ENCODE data around the gene EML4. TPM values are rescaled to one million over a fixed set of nuclear protein-coding genes. Genes with fewer than 3 reads are reported as not detected.

The EML4 gene
- total and polyA plus RNA-seq, 9 of the 15 experiments (the other 6 are each of a cell fraction or from before 2014, with no cell fraction given): 14.7 to 48.3 (median 36.5) TPM

DNA sequence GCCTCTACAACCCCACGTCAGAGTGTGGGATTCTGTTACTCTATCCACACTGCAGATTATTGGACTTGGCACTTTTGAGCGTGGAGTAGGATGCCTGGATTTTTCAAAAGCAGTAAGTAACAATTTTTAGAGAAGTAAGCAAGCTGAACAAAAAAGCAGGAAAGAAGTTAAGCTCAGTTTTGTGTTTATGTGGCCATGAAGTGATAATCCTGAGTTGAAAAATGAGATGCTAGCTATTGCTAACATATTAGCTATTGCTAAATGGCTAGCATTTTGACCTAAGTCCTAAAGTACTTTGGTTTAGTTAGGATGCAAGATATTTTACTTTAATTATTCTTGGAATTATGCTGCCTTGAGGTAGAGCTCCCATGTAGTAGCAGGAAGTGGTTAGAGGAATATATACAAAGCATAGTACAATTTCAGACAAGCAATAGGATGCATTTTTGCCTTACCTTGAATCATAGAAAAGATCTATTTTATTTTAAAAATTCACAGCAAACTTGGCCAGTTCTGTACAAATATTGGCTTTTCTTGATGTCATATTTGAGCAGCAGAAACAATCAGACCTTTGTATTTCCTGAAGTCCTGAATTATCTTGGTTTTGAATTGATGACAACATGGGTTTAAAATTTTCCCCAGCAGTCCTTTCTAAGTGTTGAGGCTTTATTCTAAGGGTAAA, 117.3 kb downstream of the EML4 start (continued):
- TF ChIP-seq, protein P1, sequence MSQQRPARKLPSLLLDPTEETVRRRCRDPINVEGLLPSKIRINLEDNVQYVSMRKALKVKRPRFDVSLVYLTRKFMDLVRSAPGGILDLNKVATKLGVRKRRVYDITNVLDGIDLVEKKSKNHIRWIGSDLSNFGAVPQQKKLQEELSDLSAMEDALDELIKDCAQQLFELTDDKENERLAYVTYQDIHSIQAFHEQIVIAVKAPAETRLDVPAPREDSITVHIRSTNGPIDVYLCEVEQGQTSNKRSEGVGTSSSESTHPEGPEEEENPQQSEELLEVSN (IDR thresholded peaks at IDR 0.05; ENCODE audit: borderline replicate concordance in 1 of 2, extremely low read depth in 1 of 2, insufficient read depth in 1 of 2, insufficient read length in 1 of 2, low read depth in 1 of 2, low read length in 1 of 2, poor library complexity in 1 of 2, severe bottlenecking in 1 of 2): no peak

DNA sequence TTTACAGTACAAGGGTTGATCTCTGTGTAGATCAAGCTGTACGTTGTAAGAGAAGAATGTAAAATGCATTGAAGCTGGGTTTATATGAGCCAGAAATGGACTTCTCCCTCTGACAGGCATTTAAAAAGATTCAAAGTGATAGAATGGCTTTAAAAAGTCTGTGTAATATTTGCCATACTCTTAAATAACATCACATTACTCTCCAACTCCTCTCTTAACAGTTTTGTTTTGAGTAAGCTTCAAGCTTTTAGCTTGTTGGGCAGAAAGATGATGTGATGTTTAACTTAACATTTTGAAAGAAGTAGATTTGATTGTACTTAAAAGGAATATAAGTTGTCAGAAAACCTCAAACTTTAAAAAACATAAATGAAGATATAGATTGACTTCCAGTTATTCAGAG, 119.7 kb downstream of the EML4 start:
- no peaks in the 10 kb centered on the region for H3K9me1 ChIP-seq (ENCODE audit: control insufficient read depth, insufficient read depth, low read length)
- DNase-seq (ENCODE audit: extremely low read depth in 1 of 4, low spot score in 3 of 4): no peak
- H4K20me1 ChIP-seq (replicated peaks; ENCODE audit: control insufficient read depth, insufficient read depth, low read length): no peaks in the 10 kb centered on the region
- CTCF ChIA-PET (ENCODE audit: low intra/inter-chr PET ratio): no interaction called here
- POLR2A ChIA-PET: no interaction called here
- H3K4me2 ChIP-seq (ENCODE audit: insufficient read depth, low read length): no peak overlapping the region
- no peaks in the 10 kb centered on the region for H3K79me2 ChIP-seq (ENCODE audit: control insufficient read depth, insufficient read depth, low read length)
- no peak overlapping the region for H3K9ac ChIP-seq (ENCODE audit: insufficient read depth in 1 of 2, low read depth in 2 of 2, low read length in 2 of 2)
- peaks cover 16% of the 10 kb centered on the region; the same call in 1 of the 3 replicates for H3K36me3 ChIP-seq (ENCODE audit: control insufficient read depth, insufficient read depth, low read length)
- no peak for ATAC-seq
- H3K27me3 ChIP-seq (ENCODE audit: control insufficient read depth in 2 of 2, insufficient read depth in 2 of 2, low read length in 2 of 2): no peaks in the 10 kb centered on the region
- no peak overlapping the region for H3K4me3 ChIP-seq
- in situ Hi-C loops (cut with MboI): no loop called here
- intact Hi-C loops (cut with micrococcal nuclease): no loop called here
- no peak overlapping the region for H2AFZ ChIP-seq (ENCODE audit: low read depth, low read length)
- no peak for FAIRE-seq
- H3K9me3 ChIP-seq (replicated peaks; ENCODE audit: control insufficient read depth, insufficient read depth, low read depth, low read length): no peaks in the 10 kb centered on the region
- H3K4me1 ChIP-seq (replicated peaks in 1 of 2; ENCODE audit: control insufficient read depth in 2 of 2, insufficient read depth in 2 of 2, low read length in 2 of 2): no peaks in the 10 kb centered on the region
- WGBS (ENCODE audit: insufficient coverage, low coverage, missing lambda C conversion rate): 62% methylated on average over 1 of the region's 1 CpG
- TF ChIP-seq CHD2 (IDR thresholded peaks at IDR 0.05; ENCODE audit: low read depth, low read length) (no peak), ILK (tag; IDR thresholded peaks at IDR 0.05; ENCODE audit: borderline replicate concordance, low read depth) (no peak), KDM2B (CRISPR knock-in tag; IDR thresholded peaks at IDR 0.05) (no peak), RBM39 (optimal IDR thresholded peaks at IDR 0.05; ENCODE audit: low read depth, low read length) (no peak)
- H3K27ac ChIP-seq (ENCODE audit: extremely low read depth, low read depth, low read length): no peak overlapping the region
- no TSS peak for BruUV-seq (replicated peaks)
